Measurements from ENCODE around the gene RASD2. TPM values are rescaled to one million over a fixed set of nuclear protein-coding genes. Genes with fewer than 3 reads are reported as not detected.

The RASD2 gene
- total and polyA plus RNA-seq, 2 donors (not counting 1 experiment from before 2014, with no cell fraction given) = under 0.01 to 0.01 TPM

DNA sequence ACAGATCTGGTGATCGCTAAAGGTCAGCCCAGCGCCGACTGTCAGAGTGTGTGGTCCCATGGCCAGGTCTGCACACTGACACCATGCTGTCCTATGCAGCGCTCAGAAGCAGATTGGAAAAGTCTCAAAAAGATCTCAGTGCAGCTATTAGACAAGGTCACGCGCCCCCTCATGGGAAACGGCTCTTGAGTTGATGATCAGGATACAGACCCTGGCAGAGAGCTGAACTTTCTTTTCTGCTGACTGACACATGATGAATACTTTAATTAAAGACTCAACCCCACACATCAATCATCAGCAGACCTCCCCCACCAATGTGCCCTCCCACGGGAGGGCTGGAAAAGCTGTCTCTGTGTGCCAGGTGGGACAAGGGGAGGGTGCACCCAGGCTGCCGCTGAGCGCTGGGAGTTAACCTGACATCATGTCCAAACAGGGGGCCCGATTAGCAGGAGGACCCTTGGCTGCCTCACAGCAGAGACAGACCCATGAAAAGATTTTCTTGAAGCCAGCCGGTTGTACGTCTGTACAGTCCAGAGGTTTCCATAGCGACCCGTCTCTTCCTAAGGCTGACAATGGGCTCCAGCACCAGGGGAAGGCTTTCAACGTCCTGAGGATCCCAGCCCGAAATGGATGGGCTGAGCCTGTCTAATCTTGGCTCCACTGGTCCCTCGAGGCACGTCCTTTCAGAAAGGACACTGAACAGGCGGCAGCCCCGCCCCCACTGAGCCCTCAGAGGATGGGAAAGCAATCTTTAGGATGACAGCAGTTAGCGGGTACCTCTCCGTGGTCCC is 26.9 kb downstream of the RASD2 start:
- no peak for DNase-seq (ENCODE audit: low read depth in 2 of 2)
- H3K79me2 ChIP-seq (ENCODE audit: control insufficient read depth, insufficient read depth, low read length) = no peaks in the 10 kb centered on the region
- no peaks in the 10 kb centered on the region for H3K36me3 ChIP-seq (ENCODE audit: control insufficient read depth, insufficient read depth, low read length)

DNA sequence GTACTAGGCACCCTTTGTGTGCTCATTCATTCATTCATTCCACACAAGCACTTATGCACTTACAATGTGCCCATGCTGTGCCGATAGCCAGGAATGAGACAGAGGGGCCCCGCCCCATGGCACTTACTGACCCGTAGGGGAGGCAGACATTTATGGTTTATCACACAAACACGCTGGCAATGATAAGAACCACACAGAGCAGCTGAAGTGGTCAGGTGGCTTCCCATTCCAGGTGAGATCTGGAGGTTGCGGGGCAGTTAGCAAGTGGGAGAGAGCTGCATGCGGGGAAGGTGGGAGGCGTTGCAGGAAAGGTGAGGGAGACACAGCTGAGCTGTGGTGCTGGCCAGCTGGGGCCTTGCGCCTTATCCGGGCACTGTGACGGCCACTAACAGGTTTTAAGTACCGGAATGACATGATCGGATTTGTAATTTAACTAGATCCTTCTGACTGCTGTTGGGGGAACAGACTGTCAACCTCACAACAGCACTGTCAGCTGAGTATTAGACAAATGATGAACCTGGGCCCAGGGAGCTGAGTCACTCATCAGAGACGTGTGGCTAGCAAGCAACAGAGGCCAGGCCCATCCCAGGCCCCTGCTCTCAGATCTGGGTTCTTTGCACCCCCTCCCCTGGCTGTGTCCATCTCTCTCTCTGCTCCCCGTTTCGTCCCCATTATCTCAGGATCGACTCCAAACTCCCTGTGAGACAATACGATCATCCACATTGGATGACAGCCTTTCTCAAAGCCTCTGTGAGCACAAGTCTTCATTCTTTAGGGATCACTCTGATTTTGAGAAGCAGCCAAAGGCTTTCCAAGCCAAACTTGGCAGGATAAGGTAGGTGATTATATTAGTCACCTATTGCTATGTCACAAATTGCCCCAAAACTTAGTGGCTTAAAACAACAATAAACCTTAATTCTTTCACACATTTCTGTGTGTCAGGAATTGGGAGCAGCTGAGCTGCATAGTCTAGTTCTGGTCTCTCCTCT is 28.4 kb downstream of the RASD2 start:
- no peak overlapping the region for H3K27ac ChIP-seq (ENCODE audit: insufficient read depth, low read length)
- peaks cover 4% of the 10 kb centered on the region for H3K4me1 ChIP-seq (ENCODE audit: control insufficient read depth, extremely low read depth, insufficient read depth, low read length)
- peak; percentile 30 to 82 for DNase-seq (ENCODE audit: low read depth in 2 of 2)
- no peak overlapping the region for H2AFZ ChIP-seq (ENCODE audit: low read length)
- H3K4me3 ChIP-seq (replicated peaks in 1 of 4; ENCODE audit: control extremely low read depth in 1 of 4, insufficient read depth in 1 of 4, low read depth in 3 of 4, low read length in 4 of 4) = no peak overlapping the region
- H3K4me2 ChIP-seq (ENCODE audit: extremely low read depth, insufficient read depth, low read length) = peak overlapping the region; percentile 9
- H3K27me3 ChIP-seq (ENCODE audit: control insufficient read depth, insufficient read depth, low read length) = peaks cover 6% of the 10 kb centered on the region
- H3K79me2 ChIP-seq (ENCODE audit: control insufficient read depth, insufficient read depth, low read length) = no peaks in the 10 kb centered on the region
- H3K36me3 ChIP-seq (ENCODE audit: control insufficient read depth, insufficient read depth, low read length) = no peaks in the 10 kb centered on the region
- H3K9ac ChIP-seq (ENCODE audit: insufficient read depth, low read length) = no peak overlapping the region
- no peaks in the 10 kb centered on the region for H3K9me3 ChIP-seq (ENCODE audit: control insufficient read depth, insufficient read depth, low read depth, low read length)
- H4K20me1 ChIP-seq (ENCODE audit: control insufficient read depth, extremely low read depth, insufficient read depth, low read length) = no peaks in the 10 kb centered on the region
- TF ChIP-seq EZH2 (IDR thresholded peaks at IDR 0.05; ENCODE audit: low read length, missing control alignments) = no peak
- TF ChIP-seq, protein P1, sequence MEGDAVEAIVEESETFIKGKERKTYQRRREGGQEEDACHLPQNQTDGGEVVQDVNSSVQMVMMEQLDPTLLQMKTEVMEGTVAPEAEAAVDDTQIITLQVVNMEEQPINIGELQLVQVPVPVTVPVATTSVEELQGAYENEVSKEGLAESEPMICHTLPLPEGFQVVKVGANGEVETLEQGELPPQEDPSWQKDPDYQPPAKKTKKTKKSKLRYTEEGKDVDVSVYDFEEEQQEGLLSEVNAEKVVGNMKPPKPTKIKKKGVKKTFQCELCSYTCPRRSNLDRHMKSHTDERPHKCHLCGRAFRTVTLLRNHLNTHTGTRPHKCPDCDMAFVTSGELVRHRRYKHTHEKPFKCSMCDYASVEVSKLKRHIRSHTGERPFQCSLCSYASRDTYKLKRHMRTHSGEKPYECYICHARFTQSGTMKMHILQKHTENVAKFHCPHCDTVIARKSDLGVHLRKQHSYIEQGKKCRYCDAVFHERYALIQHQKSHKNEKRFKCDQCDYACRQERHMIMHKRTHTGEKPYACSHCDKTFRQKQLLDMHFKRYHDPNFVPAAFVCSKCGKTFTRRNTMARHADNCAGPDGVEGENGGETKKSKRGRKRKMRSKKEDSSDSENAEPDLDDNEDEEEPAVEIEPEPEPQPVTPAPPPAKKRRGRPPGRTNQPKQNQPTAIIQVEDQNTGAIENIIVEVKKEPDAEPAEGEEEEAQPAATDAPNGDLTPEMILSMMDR (conservative IDR thresholded peaks at IDR 0.05 in 1 of 2, IDR thresholded peaks at IDR 0.05 in 1 of 2; ENCODE audit: low read depth in 1 of 2, low read length in 2 of 2) = no peak

More for the DNA sequence above, 26.9 kb downstream of the RASD2 start:
- no peak overlapping the region for H2AFZ ChIP-seq (ENCODE audit: low read length)
- no peaks in the 10 kb centered on the region for H4K20me1 ChIP-seq (ENCODE audit: control insufficient read depth, extremely low read depth, insufficient read depth, low read length)
- no peak for TF ChIP-seq EZH2 (IDR thresholded peaks at IDR 0.05; ENCODE audit: low read length, missing control alignments)
- TF ChIP-seq, protein P1 (conservative IDR thresholded peaks at IDR 0.05 in 1 of 2, IDR thresholded peaks at IDR 0.05 in 1 of 2; ENCODE audit: low read depth in 1 of 2, low read length in 2 of 2) = no peak
- no peak overlapping the region for H3K9ac ChIP-seq (ENCODE audit: insufficient read depth, low read length)
- H3K4me1 ChIP-seq (ENCODE audit: control insufficient read depth, extremely low read depth, insufficient read depth, low read length) = peaks cover 4% of the 10 kb centered on the region
- peaks cover 3% of the 10 kb centered on the region for H3K27me3 ChIP-seq (ENCODE audit: control insufficient read depth, insufficient read depth, low read length)
- no peaks in the 10 kb centered on the region for H3K9me3 ChIP-seq (ENCODE audit: control insufficient read depth, insufficient read depth, low read depth, low read length)
- H3K4me3 ChIP-seq (replicated peaks in 1 of 4; ENCODE audit: control extremely low read depth in 1 of 4, insufficient read depth in 1 of 4, low read depth in 3 of 4, low read length in 4 of 4) = no peak overlapping the region
- H3K4me2 ChIP-seq (ENCODE audit: extremely low read depth, insufficient read depth, low read length) = no peak overlapping the region
- no peak overlapping the region for H3K27ac ChIP-seq (ENCODE audit: insufficient read depth, low read length)

DNA sequence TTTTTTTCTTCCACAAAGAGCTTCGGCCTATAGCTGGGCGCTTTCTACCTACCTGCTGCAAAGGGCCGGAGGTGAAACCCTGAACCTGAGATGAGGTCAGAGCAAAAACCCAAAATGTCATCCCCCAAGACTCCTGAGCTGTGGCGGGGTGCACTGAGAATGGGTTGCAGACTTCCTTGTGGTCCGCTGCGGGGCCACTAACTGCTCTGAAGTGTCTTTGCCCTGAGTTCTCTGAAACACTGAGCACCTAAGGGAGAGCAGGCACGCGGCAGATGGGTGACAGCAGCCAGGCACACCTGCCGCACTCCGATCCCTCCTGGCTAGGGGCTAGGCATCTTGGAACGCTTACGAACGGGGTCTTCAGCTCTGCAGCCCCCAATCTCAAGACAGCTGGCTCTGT is 29.3 kb downstream of the RASD2 start:
- H3K27ac ChIP-seq (ENCODE audit: insufficient read depth, low read length) = no peak overlapping the region
- H3K4me3 ChIP-seq (replicated peaks in 1 of 4; ENCODE audit: control extremely low read depth in 1 of 4, insufficient read depth in 1 of 4, low read depth in 3 of 4, low read length in 4 of 4) = no peak overlapping the region
- no peaks in the 10 kb centered on the region for H4K20me1 ChIP-seq (ENCODE audit: control insufficient read depth, extremely low read depth, insufficient read depth, low read length)
- no peak overlapping the region for H3K9ac ChIP-seq (ENCODE audit: insufficient read depth, low read length)
- peaks cover 4% of the 10 kb centered on the region for H3K4me1 ChIP-seq (ENCODE audit: control insufficient read depth, extremely low read depth, insufficient read depth, low read length)
- no peak overlapping the region for H2AFZ ChIP-seq (ENCODE audit: low read length)
- no peak overlapping the region for H3K4me2 ChIP-seq (ENCODE audit: extremely low read depth, insufficient read depth, low read length)
- DNase-seq (ENCODE audit: low read depth in 2 of 2) = no peak
- H3K9me3 ChIP-seq (ENCODE audit: control insufficient read depth, insufficient read depth, low read depth, low read length) = no peaks in the 10 kb centered on the region
- H3K79me2 ChIP-seq (ENCODE audit: control insufficient read depth, insufficient read depth, low read length) = no peaks in the 10 kb centered on the region
- TF ChIP-seq, protein P1 (conservative IDR thresholded peaks at IDR 0.05 in 1 of 2, IDR thresholded peaks at IDR 0.05 in 1 of 2; ENCODE audit: low read depth in 1 of 2, low read length in 2 of 2) = no peak
- TF ChIP-seq EZH2 (IDR thresholded peaks at IDR 0.05; ENCODE audit: low read length, missing control alignments) = no peak
- peaks cover 9% of the 10 kb centered on the region for H3K27me3 ChIP-seq (ENCODE audit: control insufficient read depth, insufficient read depth, low read length)
- no peaks in the 10 kb centered on the region for H3K36me3 ChIP-seq (ENCODE audit: control insufficient read depth, insufficient read depth, low read length)

Measured in fibroblast of lung (primary cell).